GM03348 (cell line): ENCODE measurements around the gene SP140L.
"Not testable (repeated sequence)": the region's sequence is repeated elsewhere in the genome, so short reads cannot be mapped to it uniquely, and the experiment has no call there.

Source experiments
- DNase-seq: peaks from one replicate; pipeline ENCODE4 v3.0.0; 2012; ENCODE audit warnings: low spot score

Gene SP140L

DNA sequence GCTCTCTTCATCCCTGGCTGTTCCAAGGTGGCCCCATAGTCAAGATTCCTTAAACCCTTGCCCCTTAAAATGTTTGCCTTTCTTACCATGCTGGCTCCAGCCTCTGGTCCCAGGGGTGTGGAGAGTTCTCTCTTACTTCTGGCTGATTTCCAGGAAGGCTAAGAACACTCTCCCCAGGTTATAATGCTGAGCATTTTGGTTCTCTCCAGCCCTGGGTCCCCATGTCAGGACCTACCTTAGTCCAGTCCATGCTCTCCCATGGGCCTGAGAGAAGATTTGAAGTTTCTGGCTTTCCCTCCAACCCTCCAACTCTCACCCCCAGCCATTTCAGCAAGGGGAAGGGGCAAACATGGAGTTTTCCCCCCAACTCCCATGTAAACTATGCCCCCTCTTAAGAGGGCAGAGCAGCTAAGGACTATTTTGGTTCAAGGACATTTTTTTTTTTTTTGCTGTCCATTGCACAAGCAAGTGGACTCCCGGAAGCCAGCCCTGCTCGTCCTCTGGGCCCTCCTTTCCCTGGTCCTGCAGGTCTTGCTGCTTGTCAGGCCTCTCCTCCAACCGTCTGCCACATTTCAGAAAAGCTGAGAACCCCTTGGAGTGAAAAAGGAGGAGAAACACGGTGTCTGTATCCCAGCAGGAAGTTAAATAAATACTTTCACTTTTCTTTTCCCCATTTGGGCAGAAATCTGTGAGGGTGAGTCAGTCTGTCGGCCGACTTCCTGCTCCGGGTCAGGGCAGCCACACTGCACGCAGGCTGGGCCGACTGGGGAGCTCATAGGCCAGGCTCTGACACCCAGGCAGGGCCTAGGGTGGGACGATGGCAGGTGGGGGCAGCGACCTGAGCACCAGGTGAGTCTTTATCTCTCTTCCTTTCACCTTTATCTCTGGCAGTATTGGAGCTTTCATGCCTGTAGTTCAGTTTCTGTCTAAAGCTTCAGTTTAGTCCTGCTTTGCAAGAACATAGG lies at the start of gene SP140L:
Gene SP140L (plus strand): TSS at position 741 of the 965 bp plus-strand sequence. CDS start 77 bp downstream, at position 818.
- DNase-seq = peak; percentile 89

DNA sequence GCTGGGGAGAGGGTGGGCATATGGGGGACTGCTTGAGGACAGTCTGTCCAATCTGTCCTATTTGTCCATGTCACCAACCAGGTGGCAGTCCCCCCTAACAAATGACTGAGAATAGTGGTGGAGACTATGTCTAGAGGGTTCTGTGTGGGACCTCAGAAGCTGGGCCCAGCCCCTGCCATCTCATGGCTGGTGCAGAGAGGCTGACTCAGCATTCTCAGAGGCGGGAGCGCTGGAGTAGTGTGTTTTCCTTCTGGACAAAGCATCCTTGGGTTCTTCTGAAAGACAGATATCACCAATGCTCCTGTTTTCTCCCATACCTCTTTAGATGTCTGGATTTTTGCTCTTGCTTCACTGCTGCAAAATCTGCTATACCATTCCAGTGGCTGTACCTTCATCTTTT lies 44.1 kb upstream of the SP140L start:
- DNase-seq = no peak

DNA sequence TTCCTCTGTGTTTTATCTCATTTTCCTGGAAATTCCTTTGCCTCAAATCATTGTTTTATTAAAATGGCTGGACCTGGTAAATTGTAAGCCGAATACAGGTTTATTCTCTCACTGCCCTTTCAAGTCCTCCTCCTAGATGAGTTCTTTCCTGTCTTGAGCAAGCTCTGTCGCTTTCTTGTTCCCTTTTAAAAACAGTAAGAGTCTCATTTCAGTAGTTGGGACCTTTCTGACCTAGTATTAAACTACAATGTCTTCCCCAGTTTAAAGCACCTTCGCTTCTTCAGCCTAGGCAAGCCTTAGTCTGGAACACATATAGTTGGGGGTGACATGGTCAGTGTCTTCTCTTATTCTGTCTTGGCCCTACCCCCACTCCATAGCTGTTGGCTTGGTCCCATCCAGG lies 40.9 kb upstream of the SP140L start:
- DNase-seq = no peak

DNA sequence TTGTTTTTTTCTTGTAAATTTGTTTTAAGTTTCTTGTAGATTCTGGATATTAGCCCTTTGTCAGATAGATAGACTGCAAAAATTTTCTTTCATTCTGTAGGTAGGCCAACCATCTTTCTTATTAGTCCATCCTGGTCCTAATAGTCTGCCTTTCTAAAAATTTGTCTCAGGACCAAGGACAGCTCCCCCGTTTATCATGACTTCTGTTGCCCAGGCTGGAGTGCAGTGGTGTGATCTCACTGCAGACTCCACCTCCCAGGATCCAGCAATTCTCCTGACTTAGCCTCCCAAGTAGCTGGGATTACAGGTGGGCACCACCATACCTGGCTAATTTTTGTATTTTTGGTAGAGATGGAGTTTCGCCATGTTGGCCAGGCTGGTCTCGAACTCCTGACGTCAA lies 37.7 kb upstream of the SP140L start:
- not testable (repeated sequence) for DNase-seq

DNA sequence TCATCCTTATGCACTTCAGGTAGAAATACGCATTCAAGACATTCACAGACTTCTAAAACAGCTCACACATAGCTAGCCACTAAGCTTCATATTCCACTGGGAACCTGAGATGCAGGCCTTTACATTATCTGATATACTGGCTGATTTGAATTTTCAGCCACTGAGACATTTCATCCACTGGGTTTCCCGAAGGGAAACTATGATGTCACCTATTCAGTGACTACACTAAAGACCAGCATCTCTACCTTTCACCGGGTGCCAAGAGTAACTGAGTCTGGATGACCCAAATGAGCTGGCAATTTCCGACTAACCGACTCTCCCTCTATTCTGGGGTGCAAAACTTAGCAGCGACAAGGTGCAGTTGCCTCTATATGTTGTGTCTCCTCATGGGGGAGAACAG lies 31.8 kb upstream of the SP140L start:
- DNase-seq = no peak

DNA sequence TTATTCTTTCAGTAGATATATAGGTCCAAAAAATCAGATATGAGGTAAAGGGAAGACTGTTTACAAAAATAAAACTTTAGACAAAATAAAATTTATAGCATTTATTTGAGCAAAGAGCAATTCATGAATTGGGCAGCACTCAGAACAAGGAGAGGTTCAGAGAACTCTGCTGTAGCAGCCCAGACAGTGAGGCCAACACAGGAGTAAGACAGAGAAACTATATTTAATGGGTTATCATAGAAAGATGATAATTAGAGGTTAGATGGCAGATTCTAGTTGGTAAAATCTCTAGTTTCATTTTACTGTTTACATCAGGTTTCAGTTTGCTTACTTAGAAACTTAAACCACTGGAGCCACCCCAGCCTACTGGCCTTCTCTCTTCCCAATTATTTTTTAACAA lies 30.1 kb upstream of the SP140L start:
- no peak for DNase-seq

DNA sequence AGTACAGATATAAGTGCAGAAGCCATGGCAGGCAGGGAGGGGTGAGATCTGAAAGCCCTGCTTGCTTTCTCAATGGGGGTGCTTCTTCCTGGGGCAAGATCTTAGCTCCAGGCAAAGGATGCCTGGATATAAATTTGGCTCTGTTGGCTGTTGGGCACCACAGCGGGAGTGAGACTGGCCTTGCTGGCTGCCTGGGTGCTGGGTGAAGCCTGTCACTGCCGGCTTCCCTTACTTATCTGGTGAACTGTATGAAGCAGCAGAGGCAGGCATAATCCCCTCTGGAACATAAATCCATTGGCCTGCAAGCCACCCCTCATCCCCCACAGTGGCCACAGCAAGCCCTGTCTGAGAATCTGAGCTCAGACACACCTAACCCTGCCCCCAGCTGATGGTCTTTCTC lies 27.4 kb upstream of the SP140L start:
- DNase-seq = no peak

DNA sequence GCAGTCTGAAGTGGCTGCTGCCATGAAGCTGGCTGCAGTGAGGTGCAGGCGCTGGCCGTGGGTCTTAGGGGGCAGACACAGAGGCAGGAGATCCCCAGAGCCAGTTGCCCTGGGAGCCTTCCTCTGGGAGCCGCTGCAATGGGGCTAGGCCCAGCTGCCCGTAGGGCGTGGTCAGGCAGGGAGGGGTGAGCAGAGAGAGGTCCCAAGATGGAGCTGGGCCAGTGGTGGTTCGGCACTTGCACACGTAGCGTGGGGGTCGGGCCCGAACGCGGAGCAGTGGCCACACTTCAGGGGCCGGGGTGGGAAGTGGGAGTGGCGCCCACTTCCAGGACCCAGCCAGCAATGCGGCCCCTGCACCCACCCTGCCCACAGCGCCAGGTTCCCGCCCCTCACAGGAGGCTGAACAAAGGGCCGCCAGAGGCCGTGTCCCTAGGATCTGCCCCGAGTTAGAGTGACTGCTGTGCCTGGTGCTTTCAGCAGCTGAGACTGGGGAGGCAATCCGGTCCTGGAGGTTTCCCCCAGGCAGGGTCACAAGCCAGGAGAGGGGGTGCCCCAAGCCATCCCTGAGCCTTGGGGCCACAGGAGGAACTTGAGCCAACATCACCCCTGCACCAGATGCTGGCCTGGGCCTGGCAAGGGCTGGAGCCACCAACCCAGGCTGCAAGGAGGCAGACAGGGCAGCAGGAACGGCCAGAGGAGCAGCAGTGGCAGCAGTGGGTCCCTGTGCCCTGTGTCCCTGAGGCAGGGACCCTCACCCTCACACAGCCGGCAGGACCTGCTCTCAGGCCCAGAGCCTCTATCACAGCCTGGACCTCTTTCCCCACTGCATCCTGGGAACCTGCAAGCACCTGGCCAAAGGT lies 21.3 kb upstream of the SP140L start:
- no peak for DNase-seq

DNA sequence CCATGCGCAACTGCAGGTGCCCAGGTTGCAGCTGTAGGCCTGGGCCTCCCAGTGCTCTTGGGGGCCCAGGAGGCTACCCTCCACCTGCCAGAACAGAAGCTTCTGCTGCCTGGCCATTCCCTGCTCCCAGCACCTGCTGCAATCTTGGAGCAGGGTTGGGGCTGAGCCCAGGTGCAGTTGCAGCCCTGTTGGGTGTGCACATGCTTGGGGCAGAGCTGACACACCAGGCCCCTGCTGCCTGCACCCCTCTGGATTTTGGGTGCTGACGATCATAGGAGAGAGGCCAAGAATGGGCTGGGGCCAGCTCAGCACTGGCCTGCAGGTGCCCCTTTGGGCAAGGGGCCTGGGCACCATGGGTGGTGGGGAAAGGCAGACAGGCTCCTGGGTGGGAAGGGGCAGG lies 20.5 kb upstream of the SP140L start:
- DNase-seq = no peak

DNA sequence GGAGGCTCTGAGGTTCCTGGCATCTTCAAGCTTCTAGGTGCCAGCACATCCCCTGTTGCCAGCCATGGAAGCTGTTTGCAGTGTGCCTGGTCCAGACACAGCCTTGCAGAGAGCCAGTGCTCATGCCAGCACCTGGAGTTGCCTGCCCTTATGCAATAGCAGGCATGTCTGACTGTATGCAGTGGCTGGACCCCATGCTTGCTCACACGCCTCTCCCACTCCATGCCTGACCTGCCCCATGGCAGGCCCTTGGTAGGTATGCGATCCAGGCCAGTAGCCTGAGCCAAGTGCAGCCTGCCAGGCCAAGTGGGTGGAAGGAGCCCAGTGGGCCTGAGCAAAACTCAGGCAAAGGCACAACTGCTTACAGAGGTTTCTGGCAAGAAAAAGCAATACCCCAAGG lies 19.5 kb upstream of the SP140L start:
- no peak for DNase-seq

DNA sequence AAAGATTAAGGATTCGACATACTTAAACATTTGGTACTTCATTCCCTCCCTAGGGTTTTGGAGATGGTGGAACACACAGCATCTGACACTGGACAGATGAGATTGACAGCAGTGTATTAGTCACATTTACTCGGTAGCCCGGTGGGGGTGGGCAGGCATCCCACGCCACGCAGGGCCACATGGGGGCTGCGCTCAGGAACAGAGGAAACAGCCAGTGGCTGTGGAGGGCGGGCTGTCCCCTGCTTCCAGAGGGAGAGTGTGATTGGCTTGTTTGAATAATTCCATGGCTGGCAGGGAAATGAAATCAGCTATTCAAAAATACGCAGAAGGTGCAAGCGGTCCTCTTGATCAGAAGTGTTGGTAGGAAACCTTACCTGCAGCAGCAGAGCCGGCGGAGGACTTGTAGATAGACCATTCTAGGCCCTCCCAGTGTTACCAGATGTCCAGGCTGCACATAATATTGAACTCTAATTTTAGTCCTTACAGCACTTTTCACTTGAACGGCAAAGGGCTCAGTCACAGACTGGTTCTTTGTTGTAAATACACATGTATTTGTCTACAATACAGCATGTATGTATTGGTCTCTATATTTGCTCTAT lies 18.5 kb upstream of the SP140L start:
- no peak for DNase-seq

DNA sequence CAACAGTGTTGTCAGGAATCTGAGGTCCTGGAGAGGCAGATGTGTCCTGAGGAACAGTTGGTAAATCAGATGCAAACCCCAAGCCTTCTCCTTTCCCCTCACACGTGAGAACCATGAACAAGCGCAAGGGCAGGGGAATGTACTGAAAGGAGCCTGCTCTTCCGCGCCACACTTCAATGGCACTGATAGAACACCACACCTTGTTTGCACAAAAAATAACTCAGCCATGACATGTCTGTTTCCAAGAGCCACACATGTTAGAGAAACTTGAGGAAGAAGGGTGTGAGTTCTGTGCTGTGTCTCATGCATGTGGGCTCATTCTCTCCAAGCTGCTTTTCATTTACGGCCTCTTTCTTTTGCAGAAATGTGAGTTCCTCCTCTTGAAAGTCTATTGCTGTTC lies 16.2 kb upstream of the SP140L start:
- not testable (repeated sequence) for DNase-seq

DNA sequence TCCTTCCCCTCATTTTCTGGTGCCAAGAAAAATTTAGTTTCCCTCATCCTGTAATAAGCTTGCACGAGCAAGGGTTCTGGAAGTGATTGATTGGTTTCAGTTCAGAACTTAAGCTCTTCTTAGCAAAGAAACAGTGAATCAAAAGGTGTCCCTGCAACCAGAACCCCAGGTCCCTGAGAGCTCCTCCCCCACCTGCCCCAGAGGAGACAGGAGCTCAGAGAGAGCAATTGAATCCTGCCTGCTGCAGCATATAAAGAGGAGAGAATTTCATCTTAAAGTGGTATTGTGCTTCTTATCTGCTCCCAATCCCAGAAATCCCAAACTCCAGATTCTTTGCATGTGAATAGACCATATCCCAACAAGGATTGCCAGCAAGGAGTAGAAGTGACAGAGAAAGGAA lies 15.4 kb upstream of the SP140L start:
- DNase-seq = not testable (repeated sequence)

DNA sequence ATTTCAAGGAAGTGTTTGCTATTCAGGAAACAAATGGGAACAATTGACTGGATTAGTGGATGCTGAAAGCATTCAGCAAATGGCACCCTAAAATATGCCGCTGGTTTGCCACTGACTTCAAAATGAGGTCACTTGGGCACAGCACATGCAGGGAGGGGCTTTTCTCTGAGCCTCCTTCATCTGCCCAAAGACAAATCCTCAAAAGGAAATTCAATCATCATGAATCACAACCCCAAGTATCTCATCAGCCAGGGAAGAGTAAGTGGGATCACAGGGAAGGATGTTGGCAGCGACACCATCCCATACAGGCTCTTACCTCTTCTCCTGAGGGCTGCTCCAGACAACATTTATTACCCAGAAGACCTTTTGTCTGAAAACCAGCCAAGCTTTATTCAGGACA lies 14.4 kb upstream of the SP140L start:
- DNase-seq = peak; percentile 41

DNA sequence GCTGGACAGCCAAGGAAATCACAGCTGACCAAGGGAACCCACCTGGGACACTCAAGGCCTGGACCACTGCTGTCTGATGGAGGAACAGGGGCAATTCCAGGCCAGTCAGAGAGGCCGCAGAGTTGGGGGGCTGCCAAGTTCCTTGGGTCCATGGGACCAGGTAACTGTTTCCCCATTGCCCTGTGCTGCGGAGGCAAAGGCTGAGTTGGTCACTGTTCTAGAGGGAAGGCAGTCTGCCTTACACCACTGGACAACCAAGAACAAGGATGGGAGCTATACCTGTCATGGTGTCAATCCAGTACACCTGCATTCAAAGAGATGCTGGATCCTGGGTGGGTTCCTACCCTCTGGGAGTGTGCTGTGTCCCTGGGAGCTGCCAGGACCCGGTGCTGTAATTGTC lies 9.6 kb upstream of the SP140L start:
- DNase-seq = no peak

DNA sequence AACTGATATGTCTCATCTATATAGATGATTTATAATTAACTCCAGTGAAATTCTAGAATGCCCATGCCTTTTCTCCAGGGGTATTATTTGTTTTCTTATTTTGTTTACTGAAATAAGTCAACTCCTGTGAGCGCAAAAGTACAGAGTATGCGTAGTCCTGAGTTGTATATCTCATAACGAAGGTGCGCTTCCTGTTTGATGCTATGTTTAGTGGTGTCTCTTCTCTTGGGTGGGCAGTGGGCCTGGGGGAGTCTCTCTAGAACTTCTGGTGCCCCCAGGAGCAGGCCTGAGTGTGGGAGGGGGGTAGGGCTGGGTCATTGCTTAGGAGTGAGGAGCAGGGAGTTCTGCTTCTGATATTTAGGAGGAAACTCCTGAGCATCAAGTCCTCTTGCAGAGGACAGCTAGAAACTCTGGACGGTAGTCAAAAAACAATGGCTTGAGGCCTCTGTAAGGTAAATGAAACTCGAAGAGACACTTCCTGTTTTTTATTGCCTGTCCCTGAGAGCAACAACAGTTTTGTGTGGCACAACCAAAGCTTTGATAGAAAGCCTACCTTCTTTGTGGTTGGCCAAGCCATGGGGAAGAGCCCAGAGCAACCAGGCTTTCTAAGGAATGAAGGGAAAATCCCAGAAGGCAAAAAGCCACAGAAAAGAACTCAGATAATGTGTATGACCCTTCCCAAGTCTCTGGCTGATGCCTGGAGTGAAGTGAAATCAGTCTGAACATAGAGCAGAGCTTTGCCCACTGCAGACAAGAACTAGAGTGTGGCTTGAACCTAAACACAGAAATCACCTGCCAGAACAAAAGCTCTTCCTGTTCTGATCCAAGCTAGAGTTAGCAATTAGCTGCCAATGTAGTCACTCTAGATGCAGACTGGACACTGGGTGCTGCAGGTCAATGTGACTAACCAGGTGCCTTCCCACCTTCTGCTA lies 8.5 kb upstream of the SP140L start:
- DNase-seq = no peak

DNA sequence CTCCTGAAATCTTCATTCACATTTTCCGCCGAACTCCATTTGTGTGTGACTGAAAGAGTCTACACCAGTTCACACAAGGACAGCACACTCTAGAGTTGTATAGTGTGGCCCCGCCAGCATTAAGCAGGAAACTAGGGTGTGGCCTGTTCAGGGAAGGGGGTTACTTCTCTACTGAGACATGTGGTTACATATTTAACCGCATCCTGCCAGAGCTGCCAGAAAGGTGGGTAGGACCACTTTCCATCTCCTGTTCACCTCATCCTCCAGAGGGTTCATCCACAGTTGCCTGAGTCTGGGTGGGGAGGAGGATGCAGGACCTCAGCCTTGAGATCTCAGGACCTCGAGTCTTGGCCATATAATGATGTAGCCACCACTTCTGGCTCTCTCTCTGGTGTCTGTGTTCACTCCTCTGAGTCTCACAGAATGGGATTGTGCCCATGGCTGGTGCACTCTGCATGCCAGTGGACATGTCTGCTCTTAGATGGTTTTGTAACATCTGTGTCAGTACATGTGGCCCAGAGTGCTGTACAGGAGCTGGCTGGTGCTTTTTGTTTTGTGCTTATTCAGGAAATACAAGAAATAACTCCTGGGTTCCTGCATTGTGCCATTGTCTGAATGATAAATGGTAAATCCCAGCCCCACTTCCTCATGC lies 7.7 kb upstream of the SP140L start:
- DNase-seq = no peak

DNA sequence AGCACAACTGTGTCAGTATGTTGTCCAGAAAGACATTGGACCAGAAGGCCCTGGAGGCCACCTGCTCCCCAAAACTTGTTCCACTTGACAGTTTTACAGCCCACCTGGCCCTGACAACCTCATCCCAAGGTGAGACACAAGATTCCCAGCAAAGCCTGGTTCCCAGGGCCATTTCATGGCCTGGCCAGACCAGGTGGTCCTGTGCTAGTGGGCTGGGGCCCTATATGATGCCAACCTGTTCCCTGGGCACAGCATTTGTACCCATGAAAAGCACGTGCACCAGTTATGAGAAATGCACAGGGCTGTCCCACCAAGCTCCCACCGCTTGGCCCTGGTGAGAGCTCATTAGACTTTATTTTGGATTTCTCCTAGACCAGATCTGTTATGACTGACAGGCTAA lies 6.0 kb upstream of the SP140L start:
- no peak for DNase-seq

DNA sequence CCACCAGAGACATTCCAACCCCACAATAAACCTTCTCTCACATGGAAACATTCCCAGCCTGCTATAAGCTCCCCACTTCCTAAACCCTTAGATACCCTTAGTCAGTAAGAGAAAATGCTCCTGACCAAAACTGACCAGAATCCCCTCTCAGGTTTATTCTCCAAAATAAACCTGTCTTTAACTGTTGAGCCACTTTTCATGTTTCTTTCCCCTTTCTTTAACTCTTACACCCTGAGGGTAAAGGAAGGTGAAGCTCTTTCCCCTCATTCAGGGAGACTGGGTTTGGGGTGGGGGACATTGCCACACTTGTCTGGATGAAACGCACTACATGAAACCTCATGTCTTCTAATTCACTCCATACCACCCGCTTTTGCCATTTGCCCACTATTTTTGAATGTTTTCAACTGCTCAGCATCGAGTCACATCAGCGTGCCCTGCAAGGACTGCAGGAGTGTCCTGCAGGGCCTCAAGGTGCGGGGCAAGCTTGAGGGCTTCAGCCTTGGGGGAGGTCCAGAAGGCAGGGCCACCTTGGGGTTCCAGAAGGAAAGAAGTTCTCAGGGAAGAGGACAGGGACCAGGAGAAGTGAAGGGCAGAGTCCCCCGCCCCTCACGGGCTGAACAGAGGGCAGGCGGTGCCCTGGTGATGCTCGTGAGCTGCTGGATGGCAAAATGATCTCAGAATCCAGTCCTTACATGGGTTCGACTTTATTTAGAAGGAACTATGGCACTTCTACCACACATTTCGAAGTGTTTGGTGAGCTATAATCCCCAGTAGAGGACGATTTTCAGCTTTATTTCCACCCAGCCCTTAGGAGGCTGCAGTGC lies 4.2 kb upstream of the SP140L start:
- DNase-seq = no peak
